ES-I3 (cell line): ENCODE data around the gene TGFBRAP1.
A peak's percentile ranks its signal among the peaks of the same experiment; 100 is the strongest.
"Not testable (repeated sequence)": the region's sequence is repeated elsewhere in the genome, so short reads cannot be mapped to it uniquely, and the experiment has no call there.

Experiments
- H3K36me3 ChIP-seq: 2 replicates; pipeline ENCODE4 v1.6.1; 2013; ENCODE audit warnings: mild to moderate bottlenecking, low read length, control low read depth, moderate library complexity; ENCODE audit not compliant: insufficient read depth
- H3K4me1 ChIP-seq: 2 replicates; pipeline ENCODE4 v1.6.1; 2013; ENCODE audit warnings: mild to moderate bottlenecking, control low read depth, low read length; ENCODE audit not compliant: insufficient read depth
- H3K9ac ChIP-seq: 2 replicates; pipeline ENCODE4 v1.6.1; 2013; ENCODE audit warnings: low read depth, mild to moderate bottlenecking, low read length, moderate library complexity
- H3K9me3 ChIP-seq: 2 replicates; pipeline ENCODE4 v1.6.1; 2013; ENCODE audit warnings: mild to moderate bottlenecking, low read length, moderate library complexity; ENCODE audit not compliant: control insufficient read depth, insufficient read depth

The TGFBRAP1 gene

GRCh38 chr2:105330681-105331375 is 1.3 kb upstream of the TGFBRAP1 start:
- Histone ChIP-seq H3K4me1 (0 out of 2 replicates have a peak, but pooled peaks cover 6% of the 10 kb centered on the region), H3K36me3 (no peaks in the 10 kb centered on the region), H3K9ac (no peak overlapping the region), H3K9me3 (no peaks in the 10 kb centered on the region)

GRCh38 chr2:105329197-105329554 is 359 bp downstream of the TGFBRAP1 start:
- Histone ChIP-seq H3K9ac (peak overlapping the region; percentile 70), H3K36me3 (no peaks in the 10 kb centered on the region), H3K9me3 (no peaks in the 10 kb centered on the region), H3K4me1 (peaks cover 20% of the 10 kb centered on the region)

GRCh38 chr2:105328281-105329196 is 996 bp downstream of the TGFBRAP1 start:
- Histone ChIP-seq H3K36me3 (no peaks in the 10 kb centered on the region), H3K9ac (peak overlapping the region; percentile 70), H3K9me3 (no peaks in the 10 kb centered on the region), H3K4me1 (peaks cover 21% of the 10 kb centered on the region)

GRCh38 chr2:105327690-105328089 is 1.8 kb downstream of the TGFBRAP1 start:
- Histone ChIP-seq H3K4me1 (peaks cover 23% of the 10 kb centered on the region), H3K9me3 (no peaks in the 10 kb centered on the region), H3K9ac (no peak overlapping the region), H3K36me3 (no peaks in the 10 kb centered on the region)

- H3K9ac ChIP-seq, H3K36me3 ChIP-seq, H3K9me3 ChIP-seq: not testable (repeated sequence)
- H3K4me1 ChIP-seq: peaks cover 23% of the 10 kb centered on the region
These were observed 2.3 kb downstream of the TGFBRAP1 start for GRCh38 chr2:105327271-105327670.

- peaks cover 19% of the 10 kb centered on the region for H3K4me1 ChIP-seq
- H3K36me3 ChIP-seq: no peaks in the 10 kb centered on the region
- H3K9ac ChIP-seq: no peak overlapping the region
- H3K9me3 ChIP-seq: no peaks in the 10 kb centered on the region
These were observed 4.1 kb downstream of the TGFBRAP1 start for GRCh38 chr2:105325389-105325963.

GRCh38 chr2:105324732-105325131 is 4.8 kb downstream of the TGFBRAP1 start:
- Histone ChIP-seq H3K4me1 (peaks cover 18% of the 10 kb centered on the region), H3K36me3 (no peaks in the 10 kb centered on the region), H3K9ac (no peak overlapping the region), H3K9me3 (no peaks in the 10 kb centered on the region)

- Histone ChIP-seq H3K4me1 (peaks cover 18% of the 10 kb centered on the region), H3K36me3 (no peaks in the 10 kb centered on the region), H3K9me3 (no peaks in the 10 kb centered on the region), H3K9ac (no peak overlapping the region)
These were observed 5.4 kb downstream of the TGFBRAP1 start for GRCh38 chr2:105324101-105324500.

GRCh38 chr2:105323111-105323510 is 6.4 kb downstream of the TGFBRAP1 start:
- H3K36me3 ChIP-seq: no peaks in the 10 kb centered on the region
- H3K9me3 ChIP-seq: no peaks in the 10 kb centered on the region
- peaks cover 18% of the 10 kb centered on the region for H3K4me1 ChIP-seq
- H3K9ac ChIP-seq: no peak overlapping the region

GRCh38 chr2:105321875-105322646 is 7.5 kb downstream of the TGFBRAP1 start:
- Histone ChIP-seq H3K9ac (no peak overlapping the region), H3K4me1 (peaks cover 18% of the 10 kb centered on the region), H3K36me3 (no peaks in the 10 kb centered on the region), H3K9me3 (no peaks in the 10 kb centered on the region)

- no peaks in the 10 kb centered on the region for H3K36me3 ChIP-seq
- no peaks in the 10 kb centered on the region for H3K9me3 ChIP-seq
- H3K4me1 ChIP-seq: peaks cover 17% of the 10 kb centered on the region
- H3K9ac ChIP-seq: no peak overlapping the region
These were observed 8.8 kb downstream of the TGFBRAP1 start for GRCh38 chr2:105320651-105321215.

GRCh38 chr2:105317937-105318336 is 11.6 kb downstream of the TGFBRAP1 start:
- no peaks in the 10 kb centered on the region for H3K4me1 ChIP-seq
- no peaks in the 10 kb centered on the region for H3K9me3 ChIP-seq
- H3K9ac ChIP-seq: no peak overlapping the region
- H3K36me3 ChIP-seq: no peaks in the 10 kb centered on the region

GRCh38 chr2:105315314-105315713 is 14.2 kb downstream of the TGFBRAP1 start:
- Histone ChIP-seq H3K9me3 (no peaks in the 10 kb centered on the region), H3K9ac (no peak overlapping the region), H3K36me3 (no peaks in the 10 kb centered on the region), H3K4me1 (no peaks in the 10 kb centered on the region)

- Histone ChIP-seq H3K9ac (no peak overlapping the region), H3K9me3 (no peaks in the 10 kb centered on the region), H3K4me1 (no peaks in the 10 kb centered on the region), H3K36me3 (no peaks in the 10 kb centered on the region)
These were observed 15.7 kb downstream of the TGFBRAP1 start for GRCh38 chr2:105313877-105314276.
